HG03064 (cell line): ENCODE data around the gene CSNK1G1.
"Not testable (repeated sequence)": the region's sequence is repeated elsewhere in the genome, so short reads cannot be mapped to it uniquely, and the experiment has no call there.

ENCODE experiments used
- ATAC-seq: cut with Tn5 transposase; IDR thresholded peaks from one replicate; pipeline ENCODE4 v1.9.1; 2021; ENCODE audit warnings: low read depth; ENCODE audit not compliant: unreplicated experiment

Gene CSNK1G1

GRCh38 chr15:64289550-64289949 is 66.4 kb downstream of the CSNK1G1 start:
- no peak for ATAC-seq

- ATAC-seq = no peak
Observed at GRCh38 chr15:64288999-64289398, 67.0 kb downstream of the CSNK1G1 start.

GRCh38 chr15:64288577-64288976 is 67.4 kb downstream of the CSNK1G1 start:
- no peak for ATAC-seq

- no peak for ATAC-seq
Observed at GRCh38 chr15:64287953-64288352, 68.0 kb downstream of the CSNK1G1 start.

- no peak for ATAC-seq
Observed at GRCh38 chr15:64286473-64286872, 69.5 kb downstream of the CSNK1G1 start.

GRCh38 chr15:64285871-64286270 is 70.1 kb downstream of the CSNK1G1 start:
- ATAC-seq = no peak

GRCh38 chr15:64285150-64285549 is 70.8 kb downstream of the CSNK1G1 start:
- no peak for ATAC-seq

GRCh38 chr15:64284042-64284441 is 71.9 kb downstream of the CSNK1G1 start:
- no peak for ATAC-seq

GRCh38 chr15:64282701-64283100 is 73.3 kb downstream of the CSNK1G1 start:
- ATAC-seq = no peak

GRCh38 chr15:64279131-64279530 is 76.8 kb downstream of the CSNK1G1 start:
- no peak for ATAC-seq

GRCh38 chr15:64275934-64276333 is 80.0 kb downstream of the CSNK1G1 start:
- ATAC-seq = no peak

GRCh38 chr15:64274341-64274950 is 81.5 kb downstream of the CSNK1G1 start:
- no peak for ATAC-seq

GRCh38 chr15:64267331-64267973 is 88.5 kb downstream of the CSNK1G1 start:
- no peak for ATAC-seq

- not testable (repeated sequence) for ATAC-seq
Observed at GRCh38 chr15:64265188-64265587, 90.8 kb downstream of the CSNK1G1 start.

GRCh38 chr15:64264502-64264901 is 91.5 kb downstream of the CSNK1G1 start:
- no peak for ATAC-seq

- no peak for ATAC-seq
Observed at GRCh38 chr15:64263567-64263966, 92.4 kb downstream of the CSNK1G1 start.

GRCh38 chr15:64256051-64256450 is 99.9 kb downstream of the CSNK1G1 start:
- ATAC-seq = no peak

- ATAC-seq = no peak
Observed at GRCh38 chr15:64251658-64252057, 104.3 kb downstream of the CSNK1G1 start.

GRCh38 chr15:64251121-64251520 is 104.9 kb downstream of the CSNK1G1 start:
- ATAC-seq = no peak

- no peak for ATAC-seq
Observed at GRCh38 chr15:64249883-64250575, 105.9 kb downstream of the CSNK1G1 start.

- ATAC-seq = no peak
Observed at GRCh38 chr15:64249406-64249805, 106.6 kb downstream of the CSNK1G1 start.
